H4 (cell line): ENCODE measurements around the gene PLA2R1. TPM values are rescaled to one million over a fixed set of nuclear protein-coding genes. Genes with fewer than 3 reads are reported as not detected.
A peak's percentile ranks its signal among the peaks of the same experiment; 100 is the strongest.

ENCODE experiments used
- DNase-seq: peaks from one replicate; pipeline ENCODE4 v3.0.0-alpha.2; 2015; ENCODE audit warnings: low spot score
- total RNA-seq: library from RNA; depleted of rRNA; stranded (reverse); fragments of >200 nt; shearing (Covaris generic); gene quantifications from 2 replicates; pipeline ENCODE4 v1.2.3, GENCODE V29; 2014

Gene PLA2R1
- total RNA-seq, 1 experiment from 2014 or later: 0.06 TPM

- no peak for DNase-seq
Measured at GRCh38 chr2:159933727-159934049, 128.7 kb downstream of the PLA2R1 start.

- no peak for DNase-seq
Measured at GRCh38 chr2:159933040-159933726, 129.2 kb downstream of the PLA2R1 start.

DNA sequence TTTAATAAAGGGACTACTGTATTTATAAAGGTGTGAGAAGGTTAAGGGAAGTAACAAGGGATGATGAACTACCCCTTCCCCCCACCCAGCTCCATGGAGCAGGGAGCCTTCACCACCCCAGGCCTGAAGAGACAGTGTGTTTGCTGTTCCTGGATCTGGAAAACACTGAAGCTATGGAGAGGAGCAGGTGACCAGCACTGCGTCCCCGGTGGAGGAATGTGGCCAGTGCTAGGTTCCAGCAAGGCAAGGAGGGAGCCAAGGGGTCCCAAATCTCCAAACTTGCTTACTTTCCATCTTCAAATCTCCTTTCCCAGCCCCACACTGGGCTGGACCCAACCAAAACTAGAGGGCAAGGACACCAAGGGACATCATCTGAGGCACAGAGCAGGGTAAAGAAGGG lies 135.7 kb downstream of the PLA2R1 start:
- no peak for DNase-seq

GRCh38 chr2:159925975-159926374 lies 136.4 kb downstream of the PLA2R1 start:
- no peak for DNase-seq

DNA sequence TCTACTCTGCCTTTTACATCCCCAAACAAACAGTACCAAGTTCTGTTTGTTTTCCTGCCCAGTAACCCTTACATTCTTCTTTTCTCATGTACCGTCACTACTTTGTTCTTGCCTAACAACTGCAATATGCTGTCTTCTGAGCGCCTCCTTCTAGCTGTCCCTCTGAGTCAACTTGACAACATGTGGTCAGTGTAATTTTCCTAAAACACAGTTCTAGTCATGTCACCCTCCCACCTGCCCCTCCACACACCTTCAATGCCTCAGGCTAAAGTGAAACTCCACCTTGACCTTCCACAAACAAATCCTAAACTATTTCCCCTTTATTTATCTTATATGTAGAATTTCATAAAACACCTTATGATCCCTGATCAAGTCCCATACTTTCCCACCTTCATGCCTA lies 139.9 kb downstream of the PLA2R1 start:
- no peak for DNase-seq

DNA sequence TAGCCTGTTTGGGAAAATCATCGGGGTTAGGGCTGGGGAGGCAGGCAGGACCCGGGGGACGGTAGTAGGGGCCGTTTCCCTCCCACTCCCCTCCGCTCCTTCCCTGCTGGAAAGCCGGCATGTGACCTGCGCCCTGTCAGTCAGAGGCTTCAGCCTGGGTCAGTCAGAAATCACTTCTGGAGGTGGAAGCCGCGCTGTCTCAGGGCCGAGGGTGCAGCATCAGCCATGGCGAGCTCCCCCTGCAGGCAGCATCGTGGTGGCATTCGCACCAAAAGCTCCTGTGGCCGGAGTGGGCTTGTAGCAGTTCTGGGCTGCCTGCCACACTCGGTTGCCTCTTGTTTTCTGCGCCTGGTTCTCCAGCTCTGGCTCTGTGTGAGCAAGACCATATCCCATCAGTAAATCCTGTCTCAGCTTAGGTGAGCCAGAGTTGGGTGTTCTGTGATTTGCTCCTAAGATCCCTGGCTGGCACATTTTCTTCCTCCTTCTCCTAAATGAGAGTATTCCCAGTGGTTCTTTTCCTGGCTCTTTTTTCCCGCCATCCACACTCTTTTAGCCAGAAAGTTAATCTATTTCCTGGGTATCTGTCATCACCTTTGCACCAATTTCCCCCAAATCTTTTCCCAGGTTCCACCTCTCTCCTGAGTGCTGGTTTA lies 140.5 kb downstream of the PLA2R1 start:
- DNase-seq: peak; percentile 19

- no peak for DNase-seq
Measured at GRCh38 chr2:159916511-159916910, 145.9 kb downstream of the PLA2R1 start.

DNA sequence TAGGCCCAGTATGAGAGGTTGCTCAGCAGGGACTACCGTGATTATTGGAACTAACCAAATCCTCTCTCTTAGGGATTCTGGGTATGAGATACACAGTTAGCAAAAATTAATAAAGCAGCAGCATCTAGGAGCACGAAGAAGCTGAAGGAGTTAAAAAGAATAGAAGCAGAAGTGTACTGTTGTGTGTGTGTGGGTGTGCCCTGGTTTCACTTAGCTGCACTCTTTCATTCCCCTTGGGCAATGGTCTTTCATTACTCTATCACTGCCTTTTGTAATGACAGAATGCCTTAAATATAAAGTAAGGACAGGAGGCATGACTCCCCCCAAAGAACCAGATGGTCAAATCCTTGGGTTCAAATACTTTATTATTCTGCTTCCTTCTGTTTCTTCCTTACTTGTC lies 148.5 kb downstream of the PLA2R1 start:
- no peak for DNase-seq

DNA sequence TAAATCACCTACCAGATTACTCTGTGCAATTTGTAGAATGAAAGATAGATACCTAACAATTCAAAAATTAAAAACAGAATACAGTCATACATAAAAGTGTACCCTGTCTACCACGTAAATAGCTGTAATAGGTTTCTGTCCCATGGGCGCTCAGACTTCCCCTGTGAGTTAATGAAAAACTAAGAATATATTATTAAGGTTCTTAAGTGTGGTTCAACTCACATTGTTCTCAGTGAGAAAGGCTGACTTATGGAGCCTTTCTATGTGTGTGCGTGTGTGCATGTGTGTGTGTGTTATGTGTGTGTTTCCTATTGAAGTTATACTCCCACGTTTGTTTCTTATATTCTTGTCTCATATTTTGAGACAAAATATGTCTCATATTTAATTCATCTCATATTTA lies 149.8 kb downstream of the PLA2R1 start:
- DNase-seq: no peak

- DNase-seq: no peak
Measured at GRCh38 chr2:159910951-159911350, 151.5 kb downstream of the PLA2R1 start.

DNA sequence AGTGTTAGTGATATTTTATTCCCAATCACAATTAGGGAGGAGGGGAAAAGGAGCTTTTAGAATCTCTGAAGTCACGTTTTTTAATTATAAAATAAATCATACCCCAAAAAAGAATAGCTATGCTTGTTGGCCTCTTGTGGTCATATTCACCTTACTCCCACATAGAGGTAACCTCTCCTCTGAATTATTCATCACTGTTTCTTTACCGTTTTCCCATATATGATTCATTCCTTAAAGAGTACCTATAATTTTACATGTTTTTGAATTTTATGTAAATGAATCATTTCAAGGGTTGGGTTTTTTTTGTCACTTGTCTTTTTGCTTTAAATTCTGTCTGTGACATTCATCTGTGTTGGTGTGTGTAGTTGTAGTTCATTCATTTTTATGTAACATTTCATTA lies 153.8 kb downstream of the PLA2R1 start:
- DNase-seq: no peak

- no peak for DNase-seq
Measured at GRCh38 chr2:159907909-159908308, 154.5 kb downstream of the PLA2R1 start.

- DNase-seq: no peak
Measured at GRCh38 chr2:159905926-159906714, 156.3 kb downstream of the PLA2R1 start.

DNA sequence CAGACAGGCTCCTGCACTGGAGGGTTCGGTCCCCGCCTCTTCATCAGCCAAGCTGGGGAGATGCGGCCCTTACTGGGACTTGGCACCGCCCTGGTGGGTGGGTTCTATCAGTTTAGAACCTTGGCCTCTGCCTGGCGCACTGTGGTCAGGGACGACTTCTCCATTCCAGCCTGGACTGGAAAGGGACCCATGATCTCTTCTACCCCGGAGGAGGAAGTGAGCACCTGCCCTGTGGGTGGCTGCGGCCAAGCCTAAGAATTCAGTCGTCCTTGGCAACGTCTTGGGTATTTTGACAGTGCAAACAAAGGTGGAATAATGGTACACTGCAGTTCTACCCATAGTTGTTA lies 157.5 kb downstream of the PLA2R1 start:
- DNase-seq: no peak

- no peak for DNase-seq
Measured at GRCh38 chr2:159904127-159904958, 158.1 kb downstream of the PLA2R1 start, which contains the start of gene LY75. Gene LY75 (minus strand): TSS chr2:159904756.

GRCh38 chr2:159903443-159904126 lies 158.8 kb downstream of the PLA2R1 start:
- peak; percentile 14 for DNase-seq

DNA sequence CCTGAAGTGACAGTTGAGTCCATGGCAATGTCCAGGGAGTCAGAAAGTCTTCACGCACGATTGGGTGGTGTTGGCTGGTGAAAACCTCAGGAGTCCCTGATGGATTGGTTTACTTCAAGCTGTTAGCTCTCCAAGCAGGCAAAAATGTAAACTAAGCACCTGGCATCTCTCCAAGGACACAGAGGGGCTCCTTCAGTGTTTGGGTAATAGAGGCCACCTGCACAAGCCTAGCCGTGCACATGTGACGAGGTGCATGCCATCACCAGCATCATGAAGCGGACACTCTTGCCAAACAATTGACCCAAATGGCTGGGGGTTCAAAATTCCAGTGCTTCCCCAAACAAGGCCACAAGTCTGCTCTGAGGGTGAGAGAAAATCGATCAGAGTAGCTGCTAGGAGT lies 159.7 kb downstream of the PLA2R1 start:
- no peak for DNase-seq

GRCh38 chr2:159900343-159900742 lies 162.1 kb downstream of the PLA2R1 start:
- no peak for DNase-seq

DNA sequence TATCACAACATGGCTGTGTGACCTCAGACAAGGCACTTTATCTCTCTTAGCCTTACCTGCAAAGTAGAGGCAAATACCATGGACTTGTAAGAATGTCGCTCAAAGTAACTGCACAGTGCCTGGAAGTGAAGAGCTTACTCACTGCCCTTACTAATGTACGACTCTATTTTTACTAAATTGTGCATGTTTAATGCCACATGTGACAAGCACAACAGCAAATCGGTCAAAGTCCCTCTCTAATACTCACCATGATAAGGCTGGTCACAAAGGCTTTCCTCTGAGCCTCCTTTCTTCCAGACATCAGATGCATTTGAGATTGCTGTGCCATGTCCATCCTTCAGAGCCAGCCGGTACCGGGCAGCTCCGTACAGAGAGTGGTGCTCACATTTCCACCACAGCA lies 164.0 kb downstream of the PLA2R1 start:
- no peak for DNase-seq

GRCh38 chr2:159897720-159898119 lies 164.7 kb downstream of the PLA2R1 start:
- DNase-seq: no peak

GRCh38 chr2:159897081-159897480 lies 165.3 kb downstream of the PLA2R1 start:
- no peak for DNase-seq
